Neuronal stem cell (in vitro differentiated cells): ENCODE measurements around the gene SLC2A9.

Experiments used
- DNase-seq: peaks from one replicate; pipeline ENCODE4 v3.0.0-alpha.2; 2013; ENCODE audit warnings: low spot score
- H2AFZ ChIP-seq: one replicate; pipeline ENCODE4 v1.6.1; 2013; ENCODE audit warnings: mild to moderate bottlenecking, low read length, inconsistent platforms
- H2AK5ac ChIP-seq: 2 replicates; pipeline ENCODE4 v1.6.1; 2013; ENCODE audit warnings: low read depth, mild to moderate bottlenecking, inconsistent platforms, low read length, moderate library complexity, mixed read lengths
- H2BK120ac ChIP-seq: 2 replicates; pipeline ENCODE4 v1.6.1; 2013; ENCODE audit warnings: low read depth, mild to moderate bottlenecking, inconsistent platforms, low read length, moderate library complexity, mixed read lengths
- H2BK12ac ChIP-seq: one replicate; pipeline ENCODE4 v1.6.1; 2013; ENCODE audit warnings: low read length, inconsistent platforms
- H2BK15ac ChIP-seq: 2 replicates; pipeline ENCODE4 v1.6.1; 2013; ENCODE audit warnings: mild to moderate bottlenecking, low read length, inconsistent platforms, mixed read lengths
- H2BK5ac ChIP-seq: one replicate; pipeline ENCODE4 v1.6.1; 2013; ENCODE audit warnings: inconsistent platforms, mild to moderate bottlenecking, low read length, moderate library complexity
- H3K14ac ChIP-seq: one replicate; pipeline ENCODE4 v1.6.1; 2013; ENCODE audit warnings: low read length, inconsistent platforms
- H3K18ac ChIP-seq: 2 replicates; pipeline ENCODE4 v1.6.1; 2013; ENCODE audit warnings: low read length, inconsistent platforms
- H3K23ac ChIP-seq: 2 replicates; pipeline ENCODE4 v1.6.1; 2013; ENCODE audit warnings: low read depth, mild to moderate bottlenecking, mixed read lengths, low read length, inconsistent platforms; ENCODE audit not compliant: poor library complexity
- H3K27ac ChIP-seq: replicated peaks from 3 replicates; pipeline ENCODE4 v1.5.1; 2013; ENCODE audit warnings: low read length, inconsistent platforms
- H3K27me3 ChIP-seq, 3 experiments: 2 replicates each; pipeline ENCODE4 v1.6.1; 2013; ENCODE audit warnings: low read length in 3 of 3, mild to moderate bottlenecking in 2 of 3, inconsistent platforms in 1 of 3, low read depth in 1 of 3, mixed read lengths in 1 of 3, moderate library complexity in 1 of 3; ENCODE audit not compliant: control insufficient read depth in 3 of 3, insufficient read depth in 3 of 3
- H3K36me3 ChIP-seq, 2 donors: replicated peaks in 1 of 2; 2 replicates each; pipeline ENCODE4 v1.6.1; 2013; ENCODE audit warnings: low read length in 2 of 2; ENCODE audit not compliant: control insufficient read depth in 2 of 2, insufficient read depth in 2 of 2
- H3K4ac ChIP-seq: 2 replicates; pipeline ENCODE4 v1.6.1; 2013; ENCODE audit warnings: inconsistent platforms, mild to moderate bottlenecking, low read length, moderate library complexity
- H3K4me1 ChIP-seq, 2 donors: 1 replicate in 1 of 2; 2 replicates in 1 of 2; pipeline ENCODE4 v1.6.1; 2013; ENCODE audit warnings: low read length in 2 of 2, low read depth in 1 of 2; ENCODE audit not compliant: control insufficient read depth in 2 of 2, insufficient read depth in 1 of 2
- H3K4me2 ChIP-seq: one replicate; pipeline ENCODE4 v1.6.1; 2013; ENCODE audit warnings: mild to moderate bottlenecking, low read length, inconsistent platforms; ENCODE audit not compliant: insufficient read depth, poor library complexity, severe bottlenecking
- H3K4me3 ChIP-seq, 2 donors: 2 replicates each; pipeline ENCODE4 v1.5.1; 2013; ENCODE audit warnings: low read length in 2 of 2, mild to moderate bottlenecking in 2 of 2, inconsistent platforms in 1 of 2, moderate library complexity in 1 of 2
- H3K79me1 ChIP-seq: one replicate; pipeline ENCODE4 v1.6.1; 2013; ENCODE audit warnings: low read depth, mild to moderate bottlenecking, inconsistent platforms, low read length, moderate library complexity
- H3K9ac ChIP-seq: one replicate; pipeline ENCODE4 v1.6.1; 2013; ENCODE audit warnings: mild to moderate bottlenecking, low read depth, low read length, inconsistent platforms; ENCODE audit not compliant: poor library complexity
- H3K9me3 ChIP-seq, 2 donors: replicated peaks in 1 of 2; 2 replicates each; pipeline versions ENCODE3 to v1.6.1; 2013; ENCODE audit warnings: low read length in 2 of 2, mild to moderate bottlenecking in 2 of 2, inconsistent platforms in 1 of 2, low read depth in 1 of 2, mixed read lengths in 1 of 2, moderate library complexity in 1 of 2; ENCODE audit not compliant: control insufficient read depth in 2 of 2, insufficient read depth in 1 of 2
- H4K8ac ChIP-seq: one replicate; pipeline ENCODE4 v1.6.1; 2013; ENCODE audit warnings: low read depth, mild to moderate bottlenecking, inconsistent platforms, low read length, moderate library complexity
- H4K91ac ChIP-seq: one replicate; pipeline ENCODE4 v1.6.1; 2013; ENCODE audit warnings: low read length, low read depth, mild to moderate bottlenecking, inconsistent platforms; ENCODE audit not compliant: poor library complexity
- WGBS, 2 donors: extraction: QIAGEN DNeasy Blood & Tissue Kit; methylation state at CpG; one replicate each; pipeline ENCODE4 v1.1.7; 2013; ENCODE audit warnings: missing lambda C conversion rate in 2 of 2, mixed read lengths in 1 of 2; ENCODE audit not compliant: insufficient read length in 2 of 2, insufficient replicate concordance in 1 of 2; ENCODE audit errors: extremely low coverage in 2 of 2; 5-methylcytosine and 5-hydroxymethylcytosine counted together

Gene SLC2A9

GRCh38 chr4:9833421-9833820 lies 187.9 kb downstream of the SLC2A9 start:
- H3K4me1 ChIP-seq: no peaks in the 10 kb centered on the region
- no peaks in the 10 kb centered on the region for H3K79me1 ChIP-seq
- no peak overlapping the region for H2BK12ac ChIP-seq
- no peak overlapping the region for H3K23ac ChIP-seq
- no peak overlapping the region for H4K91ac ChIP-seq
- H3K27ac ChIP-seq: no peak overlapping the region
- no peak overlapping the region for H2BK120ac ChIP-seq
- no peak overlapping the region for H2AK5ac ChIP-seq
- no peak overlapping the region for H4K8ac ChIP-seq
- H3K18ac ChIP-seq: no peak overlapping the region
- no peak for DNase-seq
- H3K27me3 ChIP-seq: no peaks in the 10 kb centered on the region
- no peak overlapping the region for H3K4ac ChIP-seq
- no peak overlapping the region for H2AFZ ChIP-seq
- H2BK15ac ChIP-seq: no peak overlapping the region
- no peaks in the 10 kb centered on the region for H3K9me3 ChIP-seq
- no CpG with 5 or more reads among the region's 5 CpGs for WGBS, 2 donors
- H2BK5ac ChIP-seq: no peak overlapping the region
- H3K14ac ChIP-seq: no peak overlapping the region
- no peaks in the 10 kb centered on the region for H3K36me3 ChIP-seq
- no peak overlapping the region for H3K9ac ChIP-seq
- H3K4me2 ChIP-seq: no peak overlapping the region
- no peak overlapping the region for H3K4me3 ChIP-seq

- Histone ChIP-seq H3K27me3 (no peaks in the 10 kb centered on the region), H3K4me3 (no peak overlapping the region), H3K14ac (no peak overlapping the region), H3K4me2 (no peak overlapping the region), H3K9me3 (no peaks in the 10 kb centered on the region), H2AFZ (no peak overlapping the region), H3K23ac (no peak overlapping the region), H3K4me1 (no peaks in the 10 kb centered on the region), H2BK15ac (no peak overlapping the region), H3K36me3 (no peaks in the 10 kb centered on the region), H4K91ac (no peak overlapping the region), H2BK120ac (no peak overlapping the region), H3K27ac (no peak overlapping the region), H2BK5ac (no peak overlapping the region), H2AK5ac (no peak overlapping the region), H4K8ac (no peak overlapping the region), H3K18ac (no peak overlapping the region), H3K9ac (no peak overlapping the region), H3K4ac (no peak overlapping the region), H2BK12ac (no peak overlapping the region), H3K79me1 (no peaks in the 10 kb centered on the region)
- DNase-seq: no peak
- WGBS, 2 donors: no CpG with 5 or more reads among the region's 2 CpGs
Measured at GRCh38 chr4:9832640-9833039, 188.7 kb downstream of the SLC2A9 start.

- no peak overlapping the region for H2BK5ac ChIP-seq
- no peak overlapping the region for H3K23ac ChIP-seq
- no peak overlapping the region for H4K8ac ChIP-seq
- no peak overlapping the region for H3K27ac ChIP-seq
- H3K79me1 ChIP-seq: no peaks in the 10 kb centered on the region
- no peak overlapping the region for H3K18ac ChIP-seq
- H2AK5ac ChIP-seq: no peak overlapping the region
- H3K4me3 ChIP-seq: no peak overlapping the region
- no peaks in the 10 kb centered on the region for H3K4me1 ChIP-seq
- no CpG with 5 or more reads among the region's 1 CpG for whole genome bisulfite sequencing, 2 donors
- no peak overlapping the region for H3K4ac ChIP-seq
- no peak overlapping the region for H3K9ac ChIP-seq
- no peak overlapping the region for H2BK120ac ChIP-seq
- no peak for DNase-seq
- no peak overlapping the region for H2AFZ ChIP-seq
- H2BK12ac ChIP-seq: no peak overlapping the region
- no peaks in the 10 kb centered on the region for H3K9me3 ChIP-seq
- no peaks in the 10 kb centered on the region for H3K36me3 ChIP-seq
- no peak overlapping the region for H2BK15ac ChIP-seq
- H3K27me3 ChIP-seq: no peaks in the 10 kb centered on the region
- no peak overlapping the region for H3K4me2 ChIP-seq
- H4K91ac ChIP-seq: no peak overlapping the region
- H3K14ac ChIP-seq: no peak overlapping the region
Measured at GRCh38 chr4:9826551-9826950, 194.7 kb downstream of the SLC2A9 start.

- Histone ChIP-seq H2AFZ (no peak overlapping the region), H4K91ac (no peak overlapping the region), H3K36me3 (no peaks in the 10 kb centered on the region), H3K4me2 (no peak overlapping the region), H3K4ac (no peak overlapping the region), H3K9ac (no peak overlapping the region), H3K14ac (no peak overlapping the region), H2BK15ac (no peak overlapping the region), H3K79me1 (no peaks in the 10 kb centered on the region), H2BK120ac (no peak overlapping the region), H3K4me3 (no peak overlapping the region), H3K18ac (no peak overlapping the region), H2BK5ac (no peak overlapping the region), H3K4me1 (no peaks in the 10 kb centered on the region), H3K27ac (no peak overlapping the region), H2BK12ac (no peak overlapping the region), H3K27me3 (no peaks in the 10 kb centered on the region), H4K8ac (no peak overlapping the region), H3K23ac (no peak overlapping the region), H2AK5ac (no peak overlapping the region), H3K9me3 (no peaks in the 10 kb centered on the region)
- no peak for DNase-seq
- no CpG with 5 or more reads among the region's 3 CpGs for WGBS, 2 donors
Measured at GRCh38 chr4:9825049-9825448, 196.2 kb downstream of the SLC2A9 start.
